Liver (tissue), 9 donors: Measurements from ENCODE around the gene RAD23B. TPM values are rescaled to one million over a fixed set of nuclear protein-coding genes. Genes with fewer than 3 reads are reported as not detected.

Experiments used
- DNase-seq: peaks from one replicate; pipeline ENCODE4 v3.0.0-alpha.2; 2017; ENCODE audit warnings: low spot score
- H3K27ac ChIP-seq, 2 donors: one replicate each; pipeline ENCODE4 v1.7.0; 2013; ENCODE audit warnings: inconsistent platforms in 2 of 2, low read length in 2 of 2, control low read depth in 1 of 2, low read depth in 1 of 2, mild to moderate bottlenecking in 1 of 2
- H3K27me3 ChIP-seq, 4 donors: one replicate each; pipeline versions ENCODE4 v1.6.1 to v1.7.0; 2013; ENCODE audit warnings: low read length in 3 of 4, inconsistent platforms in 1 of 4, mild to moderate bottlenecking in 1 of 4, moderate library complexity in 1 of 4; ENCODE audit not compliant: control insufficient read depth in 4 of 4, insufficient read depth in 4 of 4
- H3K36me3 ChIP-seq, 4 donors: one replicate each; pipeline versions ENCODE4 v1.6.1 to v1.7.0; 2013; ENCODE audit warnings: low read length in 3 of 4, mild to moderate bottlenecking in 3 of 4, low read depth in 1 of 4, moderate library complexity in 1 of 4; ENCODE audit not compliant: control insufficient read depth in 4 of 4, insufficient read depth in 3 of 4
- H3K4me1 ChIP-seq, 4 donors: one replicate each; pipeline versions ENCODE4 v1.6.1 to v1.7.0; 2013; ENCODE audit warnings: low read length in 3 of 4, mild to moderate bottlenecking in 3 of 4, moderate library complexity in 1 of 4; ENCODE audit not compliant: control insufficient read depth in 4 of 4, insufficient read depth in 4 of 4
- H3K4me3 ChIP-seq, 3 donors: one replicate each; pipeline versions ENCODE4 v1.6.1 to v1.7.0; 2013; ENCODE audit warnings: low read length in 3 of 3, control low read depth in 1 of 3, low read depth in 1 of 3, mild to moderate bottlenecking in 1 of 3
- H3K9ac ChIP-seq, 2 donors: one replicate each; pipeline ENCODE4 v1.7.0; 2013; ENCODE audit warnings: low read length in 2 of 2, mild to moderate bottlenecking in 2 of 2, moderate library complexity in 2 of 2, control low read depth in 1 of 2, low read depth in 1 of 2
- H3K9me3 ChIP-seq, 4 donors: one replicate each; pipeline versions ENCODE4 v1.6.1 to v1.7.0; 2013; ENCODE audit warnings: low read length in 3 of 4; ENCODE audit not compliant: control insufficient read depth in 4 of 4
- EGR1 ChIP-seq, 2 donors: IDR thresholded peaks; 2 replicates each; pipeline ENCODE4 v1.6.1; 2016 to 2018; ENCODE audit warnings: antibody characterized with exemption in 2 of 2, low read depth in 2 of 2
- FOXA1 ChIP-seq: IDR thresholded peaks from 2 replicates; pipeline ENCODE4 v1.6.1; 2016; ENCODE audit warnings: antibody characterized with exemption
- FOXA2 ChIP-seq: IDR thresholded peaks from 2 replicates; pipeline ENCODE4 v1.6.1; 2016; ENCODE audit warnings: antibody characterized with exemption
- GABPA ChIP-seq, 2 donors: IDR thresholded peaks in 1 of 2; conservative IDR thresholded peaks in 1 of 2; 2 replicates each; pipeline ENCODE4 v1.6.1; 2016; ENCODE audit warnings: antibody characterized with exemption in 2 of 2, mild to moderate bottlenecking in 1 of 2, moderate library complexity in 1 of 2
- HNF4A ChIP-seq, 2 donors: conservative IDR thresholded peaks; 2 replicates each; pipeline ENCODE4 v1.6.1; 2016; ENCODE audit warnings: antibody characterized with exemption in 2 of 2, mild to moderate bottlenecking in 2 of 2
- HNF4G ChIP-seq: IDR thresholded peaks from 2 replicates; pipeline ENCODE4 v1.6.1; 2016; ENCODE audit warnings: antibody characterized with exemption
- JUND ChIP-seq, 2 donors: IDR thresholded peaks; 2 replicates each; pipeline ENCODE4 v1.6.1; 2016; ENCODE audit warnings: antibody characterized with exemption in 2 of 2
- NR2F2 ChIP-seq: IDR thresholded peaks from 2 replicates; pipeline ENCODE4 v1.6.1; 2016; ENCODE audit warnings: antibody characterized with exemption
- RAD21 ChIP-seq, 2 donors: IDR thresholded peaks; 2 replicates each; pipeline ENCODE4 v1.6.1; 2016; ENCODE audit warnings: antibody characterized with exemption in 2 of 2, mild to moderate bottlenecking in 2 of 2
- REST ChIP-seq: IDR thresholded peaks from 2 replicates; pipeline ENCODE4 v1.6.1; 2016; ENCODE audit warnings: antibody characterized with exemption, mild to moderate bottlenecking
- RXRA ChIP-seq, 2 donors: IDR thresholded peaks; 2 replicates each; pipeline ENCODE4 v1.6.1; 2017 to 2018; ENCODE audit warnings: antibody characterized with exemption in 2 of 2, mild to moderate bottlenecking in 1 of 2
- SP1 ChIP-seq: IDR thresholded peaks from 2 replicates; pipeline ENCODE4 v1.6.1; 2018; ENCODE audit warnings: antibody characterized with exemption, mild to moderate bottlenecking
- TAF1 ChIP-seq: conservative IDR thresholded peaks from 2 replicates; pipeline ENCODE4 v1.6.1; 2016; ENCODE audit warnings: antibody characterized with exemption, mild to moderate bottlenecking
- YY1 ChIP-seq: IDR thresholded peaks from 2 replicates; pipeline ENCODE4 v1.6.1; 2016; ENCODE audit warnings: antibody characterized with exemption, mild to moderate bottlenecking
- ZBTB33 ChIP-seq: IDR thresholded peaks from 2 replicates; pipeline ENCODE4 v1.6.1; 2016; ENCODE audit warnings: antibody characterized with exemption
- WGBS: extraction: QIAGEN DNeasy Blood & Tissue Kit; methylation state at CpG from one replicate; pipeline ENCODE4 v1.1.7; 2013; 5-methylcytosine and 5-hydroxymethylcytosine counted together
- polyA plus RNA-seq, 2 donors: library from polyadenylated mRNA; stranded (reverse) in 1 of 2; unstranded in 1 of 2; fragments of 200-250 nt in 1 of 2; fragments of >200 nt in 1 of 2; fragmentation: Nextera tagmentation in 1 of 2; extraction: Ambion mirVana in 1 of 2; gene quantifications; one replicate each; pipeline versions ENCODE4 v1.2.1 to v1.2.3, GENCODE V29; 2013 to 2015
- total RNA-seq, 2 donors: library from RNA; depleted of rRNA; stranded (reverse); fragments of >200 nt; gene quantifications; one replicate each; pipeline ENCODE4 v1.2.3, GENCODE V29; 2014
- TF ChIP-seq, protein P1 (sequence below): IDR thresholded peaks from 2 replicates; pipeline ENCODE4 v1.6.1; 2016; ENCODE audit warnings: antibody characterized with exemption
- TF ChIP-seq, protein P2 (sequence below): fragments of 150-350 bp; IDR thresholded peaks from 2 replicates; pipeline ENCODE4 v1.5.1; 2017; ENCODE audit warnings: improper control_type of control experiment, low read depth, low read length; ENCODE audit not compliant: missing input control
- donor health status: healthy.
- donor health status: healthy.
- donor health status: healthy.
- donor health status: healthy.
- donor health status: healthy.

Gene RAD23B
- total and polyA plus RNA-seq, 4 donors = 13.6 to 101 (median 61.6) TPM

DNA sequence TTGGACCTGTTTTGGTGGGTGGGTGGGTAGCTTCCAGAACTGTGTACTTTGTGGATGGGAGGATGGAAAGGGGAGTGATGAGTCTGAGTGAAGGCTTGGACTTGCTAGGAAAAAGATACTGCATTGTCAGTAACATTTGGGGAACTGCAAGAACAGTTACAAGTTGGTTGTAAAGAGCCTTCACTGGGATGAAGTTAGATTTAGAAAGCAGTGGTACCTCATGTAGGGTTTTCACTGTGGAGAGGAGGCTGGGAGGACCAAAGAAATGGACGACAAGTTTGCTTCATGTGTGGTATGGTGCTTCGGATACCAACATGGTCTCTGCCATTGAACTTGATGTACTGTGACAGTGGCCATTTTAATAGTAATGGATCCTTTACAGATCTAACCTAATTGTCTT is 50.3 kb downstream of the RAD23B start:
- DNase-seq = no peak
- WGBS = 97% methylated on average over 2 of the region's 2 CpGs
- H3K27ac ChIP-seq = no peak overlapping the region
- no peak overlapping the region for H3K9ac ChIP-seq
- TF ChIP-seq HNF4G (no peak), RAD21 (IDR thresholded peaks at IDR 0.05) (no peak), YY1 (no peak), FOXA2 (no peak), REST (no peak), SP1 (no peak), NR2F2 (no peak), TAF1 (no peak), EGR1 (IDR thresholded peaks at IDR 0.05; ENCODE audit: low read depth in 2 of 2) (no peak), RXRA (IDR thresholded peaks at IDR 0.05) (no peak), ZBTB33 (no peak), GABPA (IDR thresholded peaks at IDR 0.05 in 1 of 2, conservative IDR thresholded peaks at IDR 0.05 in 1 of 2) (no peak), FOXA1 (no peak), JUND (IDR thresholded peaks at IDR 0.05) (no peak)
- TF ChIP-seq, protein P1, sequence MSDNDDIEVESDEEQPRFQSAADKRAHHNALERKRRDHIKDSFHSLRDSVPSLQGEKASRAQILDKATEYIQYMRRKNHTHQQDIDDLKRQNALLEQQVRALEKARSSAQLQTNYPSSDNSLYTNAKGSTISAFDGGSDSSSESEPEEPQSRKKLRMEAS = no peak
- no peak overlapping the region for H3K4me3 ChIP-seq
- H3K9me3 ChIP-seq = no peaks in the 10 kb centered on the region
- H3K4me1 ChIP-seq = peaks cover 0 to 17% (median 2%) of the 10 kb centered on the region in 4 donors
- H3K36me3 ChIP-seq = peaks cover 11 to 57% (median 44%) of the 10 kb centered on the region in 4 donors
- H3K27me3 ChIP-seq = no peaks in the 10 kb centered on the region

DNA sequence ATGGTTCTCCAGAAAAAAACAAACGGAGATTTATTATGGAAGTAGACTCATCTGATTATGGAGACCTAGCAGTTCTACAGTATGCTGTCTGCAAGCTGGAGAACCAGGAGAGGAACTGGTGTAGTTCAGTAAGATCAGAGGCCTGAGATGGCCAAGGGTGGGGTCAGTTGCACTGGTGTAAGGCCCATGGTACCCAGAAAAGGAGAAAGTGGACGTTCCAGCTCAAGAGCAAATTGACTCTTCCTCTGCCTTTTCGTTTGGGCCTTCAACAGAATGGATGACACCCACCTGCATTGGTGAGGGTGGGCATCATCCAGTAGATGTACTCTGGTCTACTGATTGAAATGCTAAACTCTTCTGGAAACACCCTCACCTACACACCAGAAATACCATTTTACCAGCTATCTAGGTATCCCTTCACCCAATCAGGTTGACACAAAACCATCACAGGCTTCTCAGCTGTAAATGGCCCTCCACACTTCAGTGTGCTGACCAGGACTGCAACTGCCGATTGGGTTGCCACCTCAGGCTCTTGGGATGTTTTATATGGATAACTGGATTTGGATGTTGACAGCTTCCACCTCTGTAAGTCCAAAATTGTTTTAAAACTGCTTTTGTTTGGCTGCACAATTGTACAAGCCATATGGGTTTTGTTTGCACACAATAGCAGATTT is 51.2 kb downstream of the RAD23B start:
- Histone ChIP-seq H3K9ac (no peak overlapping the region), H3K4me3 (no peak overlapping the region), H3K9me3 (no peaks in the 10 kb centered on the region), H3K4me1 (peaks cover 0 to 17% (median 4%) of the 10 kb centered on the region in 4 donors), H3K36me3 (peaks cover 9 to 55% (median 39%) of the 10 kb centered on the region in 4 donors), H3K27ac (no peak overlapping the region), H3K27me3 (no peaks in the 10 kb centered on the region)
- no peak for DNase-seq
- WGBS = 94% methylated on average over 4 of the region's 4 CpGs
- no peak for TF ChIP-seq YY1
- TF ChIP-seq TAF1 = no peak
- no peak for TF ChIP-seq SP1
- TF ChIP-seq ZBTB33 = no peak
- TF ChIP-seq, protein P2, sequence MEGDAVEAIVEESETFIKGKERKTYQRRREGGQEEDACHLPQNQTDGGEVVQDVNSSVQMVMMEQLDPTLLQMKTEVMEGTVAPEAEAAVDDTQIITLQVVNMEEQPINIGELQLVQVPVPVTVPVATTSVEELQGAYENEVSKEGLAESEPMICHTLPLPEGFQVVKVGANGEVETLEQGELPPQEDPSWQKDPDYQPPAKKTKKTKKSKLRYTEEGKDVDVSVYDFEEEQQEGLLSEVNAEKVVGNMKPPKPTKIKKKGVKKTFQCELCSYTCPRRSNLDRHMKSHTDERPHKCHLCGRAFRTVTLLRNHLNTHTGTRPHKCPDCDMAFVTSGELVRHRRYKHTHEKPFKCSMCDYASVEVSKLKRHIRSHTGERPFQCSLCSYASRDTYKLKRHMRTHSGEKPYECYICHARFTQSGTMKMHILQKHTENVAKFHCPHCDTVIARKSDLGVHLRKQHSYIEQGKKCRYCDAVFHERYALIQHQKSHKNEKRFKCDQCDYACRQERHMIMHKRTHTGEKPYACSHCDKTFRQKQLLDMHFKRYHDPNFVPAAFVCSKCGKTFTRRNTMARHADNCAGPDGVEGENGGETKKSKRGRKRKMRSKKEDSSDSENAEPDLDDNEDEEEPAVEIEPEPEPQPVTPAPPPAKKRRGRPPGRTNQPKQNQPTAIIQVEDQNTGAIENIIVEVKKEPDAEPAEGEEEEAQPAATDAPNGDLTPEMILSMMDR = no peak
- TF ChIP-seq RAD21 (IDR thresholded peaks at IDR 0.05) = no peak
- no peak for TF ChIP-seq RXRA (IDR thresholded peaks at IDR 0.05)
- TF ChIP-seq GABPA (IDR thresholded peaks at IDR 0.05 in 1 of 2, conservative IDR thresholded peaks at IDR 0.05 in 1 of 2) = no peak
- TF ChIP-seq HNF4A (conservative IDR thresholded peaks at IDR 0.05) = no peak
- no peak for TF ChIP-seq EGR1 (IDR thresholded peaks at IDR 0.05; ENCODE audit: low read depth in 2 of 2)
- TF ChIP-seq REST = no peak
- TF ChIP-seq NR2F2 = no peak
- TF ChIP-seq FOXA2 = no peak
